Posterior cingulate gyrus (tissue), 11 donors: ENCODE measurements around the gene PTPRN2.
A peak's percentile ranks its signal among the peaks of the same experiment; 100 is the strongest.
"Not testable (repeated sequence)": the region's sequence is repeated elsewhere in the genome, so short reads cannot be mapped to it uniquely, and the experiment has no call there.

ENCODE experiments used
- DNase-seq, 10 donors: peaks; one replicate each; pipeline versions ENCODE4 v3.0.0 to v3.0.0-alpha.2; 2020 to 2021; ENCODE audit warnings: mixed read lengths in 3 of 10
- intact Hi-C: fragments of 100-400 bp; cut with DNase I; formaldehyde crosslinking; loops from one replicate; pipeline ENCODE4 v1.15.1; 2023

Gene PTPRN2

DNA sequence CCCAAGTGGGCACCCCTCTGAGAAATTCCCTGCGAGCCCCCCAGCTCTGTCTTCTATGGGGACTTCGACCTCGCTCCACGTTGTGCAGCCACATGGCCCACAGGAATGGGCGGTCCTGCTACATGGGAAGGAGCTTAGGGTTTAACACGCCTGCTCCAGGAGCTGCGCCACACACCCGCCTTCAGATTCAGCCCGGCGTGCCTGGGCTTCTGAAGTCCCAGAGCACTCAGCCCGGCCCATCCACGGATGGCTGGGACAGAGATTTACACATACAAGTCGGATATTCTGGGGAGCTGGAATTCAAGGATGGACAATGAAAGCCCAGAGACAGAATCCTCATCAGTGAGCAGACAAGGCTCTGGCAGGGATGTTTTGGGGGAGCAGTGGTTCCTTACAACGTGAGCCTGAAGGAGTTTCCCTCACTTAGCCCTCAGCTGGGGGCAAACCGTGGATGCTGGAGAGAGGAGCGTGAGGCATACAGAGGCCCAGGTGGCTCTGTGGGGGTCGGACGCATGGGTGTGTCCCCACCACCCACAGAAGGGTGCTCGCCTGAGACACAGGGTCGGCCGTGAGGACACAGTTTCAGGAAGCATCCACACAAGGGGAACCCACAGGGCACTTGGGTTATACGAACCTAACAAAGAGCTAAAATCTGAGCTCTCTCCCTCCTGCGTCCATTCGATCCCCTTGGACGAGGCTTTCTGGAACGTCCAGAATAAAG, 877.9 kb downstream of the PTPRN2 start:
- peak in 2 of 10 donors; percentile 58 to 70 for DNase-seq
- intact Hi-C loops, result no loop called here

DNA sequence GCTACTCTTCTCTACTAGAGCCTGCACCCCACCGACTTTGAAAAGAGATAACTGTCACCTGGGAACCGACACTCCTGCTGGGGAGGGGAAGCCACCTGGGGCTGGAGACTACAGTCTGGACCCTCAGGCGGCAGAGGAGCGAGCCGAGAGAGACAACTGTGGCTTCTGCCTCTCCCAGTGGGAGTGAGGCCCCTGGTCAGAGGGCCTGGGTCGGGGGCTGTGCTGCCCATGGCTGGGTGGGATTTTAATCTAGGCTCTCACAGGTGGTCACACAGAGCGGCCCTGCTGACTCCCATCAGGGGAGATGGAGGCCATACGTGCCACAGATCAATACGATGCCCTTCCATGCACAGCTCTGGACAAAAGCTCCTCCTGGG, 878.7 kb downstream of the PTPRN2 start:
- intact Hi-C loops, result no loop called here
- DNase-seq, result peak in 2 of 10 donors; percentile 51 to 54

DNA sequence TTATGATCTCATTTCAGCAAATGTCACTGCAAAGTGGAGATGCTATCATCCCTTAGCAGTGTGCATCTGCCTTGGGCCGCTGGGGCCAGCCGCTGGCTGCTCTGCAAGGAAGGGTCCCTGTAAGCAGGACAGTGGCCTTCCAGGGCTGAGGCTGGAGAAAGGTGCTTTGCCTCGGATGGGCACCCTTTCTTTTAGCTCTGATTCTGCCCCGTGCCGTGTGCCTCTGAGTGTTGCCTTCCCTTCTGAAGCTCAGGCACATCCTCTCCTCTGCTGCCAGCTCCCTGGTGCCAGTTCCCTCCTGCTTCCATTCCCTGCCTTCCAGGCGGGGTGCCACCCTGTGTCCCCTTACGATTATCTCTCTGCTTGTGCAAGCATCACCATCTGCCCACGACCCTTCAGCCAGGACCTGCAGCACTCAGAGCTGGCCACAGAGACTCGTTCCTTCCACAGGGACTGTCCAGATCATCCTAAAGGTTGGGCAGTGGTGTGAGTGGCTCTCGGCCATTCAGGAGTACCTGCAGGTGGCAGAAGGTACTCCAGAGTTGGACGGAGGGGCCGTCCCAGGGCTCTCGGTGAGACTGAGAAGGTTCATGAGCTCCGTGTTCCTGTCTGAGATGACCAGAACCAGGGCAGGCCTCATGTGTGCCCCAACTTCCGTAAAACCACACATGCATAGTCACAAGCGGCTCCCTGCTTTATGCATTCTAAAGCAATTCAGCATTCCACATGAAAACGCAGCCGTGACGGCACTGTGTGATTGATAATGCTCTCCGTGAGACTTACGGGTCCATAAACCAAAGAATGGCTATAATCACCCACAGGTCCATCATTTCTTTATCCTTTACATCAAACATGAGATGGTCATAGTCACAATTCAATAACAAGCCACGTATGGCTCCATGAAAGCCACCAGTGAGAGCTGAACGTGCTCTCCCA, 879.4 kb downstream of the PTPRN2 start:
- peak in 2 of 10 donors; percentile 65 to 71 for DNase-seq
- intact Hi-C loops, result no loop called here

DNA sequence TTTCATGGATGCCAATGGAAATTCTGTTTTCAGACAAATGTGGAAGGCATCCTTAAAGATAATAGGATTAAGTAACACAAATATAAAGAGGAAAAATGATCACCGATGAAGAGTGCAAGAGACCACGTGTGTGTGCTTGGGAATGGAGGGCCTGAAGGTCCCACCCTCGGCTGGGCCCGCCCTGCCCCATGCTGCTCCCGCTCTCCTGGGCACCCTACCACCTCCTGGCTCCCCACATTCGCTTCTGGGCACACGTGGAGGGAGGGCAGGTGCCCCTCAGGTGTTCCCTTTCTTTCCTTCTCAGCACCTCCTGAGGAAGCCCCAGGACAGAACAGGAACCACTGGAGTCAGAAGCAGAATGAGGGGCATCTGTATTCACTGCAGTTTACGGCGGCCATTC, 883.3 kb downstream of the PTPRN2 start:
- peak in 1 of 10 donors; percentile 34 for DNase-seq
- intact Hi-C loops, result no loop called here

DNA sequence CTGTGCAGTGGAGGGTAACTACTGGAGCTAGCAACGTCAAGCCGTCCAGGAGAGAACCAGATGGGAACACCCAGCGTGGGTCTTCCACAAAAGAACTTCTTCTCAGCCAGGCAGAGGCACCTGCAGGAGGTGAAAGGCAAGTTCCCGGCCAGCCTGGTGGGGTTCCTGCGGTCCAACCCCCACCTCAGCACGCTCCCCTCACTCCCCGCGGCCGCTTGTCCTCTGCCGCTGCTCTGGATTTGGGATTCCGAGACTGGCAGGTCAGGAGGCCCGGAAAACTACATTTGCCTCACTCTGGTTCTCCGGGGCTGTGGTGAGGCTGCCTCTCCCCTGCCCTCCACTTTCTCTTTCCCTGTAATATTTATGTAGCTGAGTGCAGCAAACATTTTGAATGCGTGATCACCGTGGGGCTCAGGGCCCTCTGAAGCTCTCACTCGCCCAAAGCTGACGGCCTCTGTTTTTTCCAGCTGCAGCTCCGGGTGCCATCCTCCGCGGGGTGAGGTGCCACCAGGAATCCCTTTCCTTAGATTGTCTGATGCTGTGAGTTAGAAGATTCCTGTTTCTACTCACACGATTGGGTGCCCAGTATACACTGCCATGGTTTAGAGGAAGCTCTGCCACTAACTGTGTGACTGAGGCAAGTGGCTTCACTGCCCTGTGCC, 884.0 kb downstream of the PTPRN2 start:
- intact Hi-C loops, result no loop called here
- peak in 3 of 10 donors; percentile 9 to 50 (median 47) for DNase-seq

DNA sequence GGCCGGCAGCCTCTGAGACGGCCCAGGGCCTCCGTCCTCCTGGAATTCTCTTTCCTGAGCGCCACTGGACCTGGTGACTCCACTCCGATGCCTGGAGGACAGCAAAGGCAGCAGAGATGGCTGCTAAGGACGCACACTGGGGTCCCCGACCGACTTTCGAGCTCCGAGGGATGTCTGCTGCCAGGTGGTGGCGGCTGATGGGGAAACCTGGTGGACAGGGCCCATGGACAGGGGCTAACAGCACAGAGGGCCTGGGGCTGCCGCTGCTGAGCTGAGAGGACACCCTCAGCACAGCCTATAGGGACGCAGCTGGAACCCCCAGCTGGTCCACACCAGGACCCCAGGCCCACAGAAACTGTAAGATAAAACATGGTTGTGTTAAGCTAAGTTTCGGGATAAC, 884.5 kb downstream of the PTPRN2 start:
- peak in 3 of 10 donors; percentile 2 to 81 (median 59) for DNase-seq
- intact Hi-C loops, result no loop called here

DNA sequence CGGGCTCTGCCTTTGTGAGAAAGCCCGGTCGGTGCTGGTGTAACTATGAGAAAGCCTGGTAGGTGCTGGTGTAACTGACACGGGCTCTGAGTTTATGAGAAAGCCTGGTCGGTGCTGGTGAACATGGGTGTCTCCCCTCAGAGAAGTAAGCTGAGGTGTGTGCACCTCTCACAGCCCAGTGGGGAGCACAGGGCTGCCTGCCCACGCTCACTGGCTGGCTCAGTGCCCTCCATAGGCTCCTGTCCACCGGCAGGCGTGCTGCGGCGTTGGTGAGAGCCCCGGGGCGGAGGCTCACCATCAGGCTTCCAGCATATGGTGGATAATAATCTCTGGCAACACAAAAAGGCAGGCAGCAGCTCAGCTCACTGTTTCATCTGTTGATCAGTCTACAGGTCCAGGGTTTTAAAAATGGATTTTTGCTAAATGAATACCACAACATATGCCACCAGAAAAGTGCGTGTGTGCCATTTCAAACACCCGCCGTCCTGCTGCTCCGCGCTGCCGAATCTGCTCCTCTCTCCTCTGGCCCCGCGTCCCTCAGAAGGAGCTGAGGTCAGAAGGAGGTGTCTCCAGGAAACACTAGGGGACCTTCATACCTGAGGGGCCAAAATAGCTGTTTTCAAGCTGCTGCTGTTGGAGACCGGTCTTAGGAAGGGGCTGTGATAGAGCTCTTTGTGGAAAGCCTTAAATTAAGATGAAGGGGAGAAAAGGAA, 885.2 kb downstream of the PTPRN2 start:
- peak in 4 of 10 donors; percentile 14 to 89 (median 50) for DNase-seq
- intact Hi-C loops, result no loop called here

DNA sequence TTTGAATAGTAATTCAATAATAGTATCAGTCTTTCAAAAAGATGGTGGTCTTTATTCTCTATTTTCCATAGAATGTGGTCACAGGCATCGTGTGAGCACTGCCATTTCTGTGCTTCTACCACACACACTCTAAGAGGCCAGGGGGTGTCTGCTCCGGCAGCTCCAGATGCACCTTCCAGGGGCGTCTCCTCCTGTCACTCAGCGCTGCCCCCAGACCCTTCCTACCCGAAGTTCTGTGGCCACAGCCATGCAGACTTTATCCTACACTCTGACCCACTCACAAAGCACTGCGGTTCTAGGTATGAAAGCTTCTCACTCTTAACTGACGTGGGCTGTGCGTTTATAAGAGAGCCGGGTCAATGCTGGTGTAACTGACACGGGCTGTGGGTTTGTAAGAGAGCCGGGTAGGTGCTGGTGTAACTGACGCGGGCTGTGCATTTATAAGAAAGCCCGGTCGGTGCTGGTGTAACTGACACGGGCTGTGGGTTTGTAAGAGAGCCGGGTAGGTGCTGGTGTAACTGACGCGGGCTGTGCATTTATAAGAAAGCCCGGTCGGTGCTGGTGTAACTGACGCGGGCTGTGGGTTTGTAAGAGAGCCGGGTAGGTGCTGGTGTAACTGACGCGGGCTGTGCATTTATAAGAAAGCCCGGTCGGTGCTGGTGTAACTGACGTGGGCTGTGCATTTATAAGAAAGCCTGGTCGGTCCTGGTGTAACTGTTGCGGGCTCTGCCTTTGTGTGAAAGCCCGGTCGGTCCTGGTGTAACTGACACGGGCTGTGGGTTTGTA, 886.0 kb downstream of the PTPRN2 start:
- intact Hi-C loops, result not testable (repeated sequence)
- peak in 1 of 10 donors; percentile 42 for DNase-seq

DNA sequence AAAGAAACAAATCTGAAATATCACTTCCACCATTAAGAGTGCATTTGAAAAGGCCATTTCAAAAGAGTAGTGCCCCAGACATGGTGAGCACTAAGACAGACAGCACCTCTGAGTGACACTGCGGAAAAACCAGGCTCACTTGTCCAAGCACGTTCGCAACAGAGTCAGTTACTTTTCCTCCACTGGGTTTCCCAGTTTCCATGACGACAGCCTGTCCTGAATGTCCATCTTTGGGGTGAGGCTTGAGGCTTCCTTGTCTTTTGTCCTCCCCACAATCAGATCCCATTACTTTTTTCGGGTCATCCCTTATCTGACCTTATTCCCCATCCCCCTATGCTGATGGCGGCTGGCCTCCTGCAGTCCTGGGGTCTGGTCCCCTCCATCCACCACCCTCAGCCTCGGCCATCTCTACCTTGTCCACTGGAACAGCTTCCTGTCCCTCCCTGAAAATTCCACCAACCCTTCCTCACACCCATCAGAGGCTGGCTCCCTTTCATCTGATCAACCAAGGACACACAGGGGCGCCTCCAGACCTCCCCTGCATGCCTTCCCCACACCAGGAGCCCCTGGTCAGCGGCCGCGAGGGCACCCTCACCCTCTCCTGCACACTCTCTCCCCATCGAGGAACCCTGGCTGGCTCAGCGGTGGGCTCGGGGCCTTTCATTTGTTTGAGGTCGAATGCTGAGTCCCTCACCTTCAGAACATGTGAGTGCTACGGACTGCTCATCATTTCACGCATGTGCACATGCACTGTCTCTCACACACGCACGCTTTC, 887.2 kb downstream of the PTPRN2 start:
- DNase-seq, result peak in 3 of 10 donors; percentile 6 to 53 (median 25)
- intact Hi-C loops, result no loop called here

DNA sequence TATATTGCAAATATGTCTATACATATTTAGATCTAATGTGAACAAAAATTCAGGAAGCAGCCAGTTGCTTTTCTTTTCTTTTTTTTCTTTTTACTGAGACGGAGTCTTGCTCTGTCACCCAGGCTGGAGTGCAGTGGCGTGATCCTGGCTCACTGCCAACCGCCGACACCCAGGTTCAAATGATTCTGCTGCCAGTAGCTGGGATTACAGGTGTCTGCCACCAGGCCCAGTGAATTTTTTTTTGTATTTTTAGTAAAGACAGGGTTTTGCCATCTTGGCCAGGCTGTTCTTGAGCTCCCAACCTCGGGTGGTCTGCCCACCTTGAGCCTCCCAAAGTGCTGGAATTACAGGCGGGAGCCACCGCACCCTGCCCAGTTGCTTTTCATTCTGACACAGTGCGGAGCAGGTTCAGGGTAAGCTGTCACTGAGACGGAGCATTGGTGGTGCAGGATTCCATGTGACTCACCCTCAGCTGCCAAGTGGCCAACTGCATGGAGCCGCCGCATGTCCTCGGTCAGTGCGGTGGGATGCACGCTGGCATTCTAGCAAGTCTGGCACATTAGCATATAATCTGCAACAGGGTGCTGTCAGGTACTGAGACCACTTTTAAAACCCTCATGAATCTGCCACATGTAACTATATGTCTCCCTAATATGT, 888.1 kb downstream of the PTPRN2 start:
- peak in 1 of 10 donors; percentile 58 for DNase-seq
- intact Hi-C loops, result no loop called here

DNA sequence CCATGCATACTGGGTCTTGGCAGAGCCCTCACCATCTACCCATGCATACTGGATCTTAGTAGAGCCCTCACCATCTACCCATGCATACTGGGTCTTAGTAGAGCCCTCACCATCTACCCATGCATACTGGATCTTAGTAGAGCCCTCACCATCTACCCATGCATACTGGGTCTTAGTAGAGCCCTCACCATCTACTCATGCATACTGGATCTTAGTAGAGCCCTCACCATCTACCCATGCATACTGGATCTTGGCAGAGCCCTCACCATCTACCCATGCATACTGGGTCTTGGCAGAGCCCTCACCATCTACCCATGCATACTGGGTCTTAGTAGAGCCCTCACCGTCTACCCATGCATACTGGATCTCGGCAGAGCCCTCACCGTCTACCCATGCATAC, 890.3 kb downstream of the PTPRN2 start:
- DNase-seq, intact Hi-C loops: not testable (repeated sequence)

DNA sequence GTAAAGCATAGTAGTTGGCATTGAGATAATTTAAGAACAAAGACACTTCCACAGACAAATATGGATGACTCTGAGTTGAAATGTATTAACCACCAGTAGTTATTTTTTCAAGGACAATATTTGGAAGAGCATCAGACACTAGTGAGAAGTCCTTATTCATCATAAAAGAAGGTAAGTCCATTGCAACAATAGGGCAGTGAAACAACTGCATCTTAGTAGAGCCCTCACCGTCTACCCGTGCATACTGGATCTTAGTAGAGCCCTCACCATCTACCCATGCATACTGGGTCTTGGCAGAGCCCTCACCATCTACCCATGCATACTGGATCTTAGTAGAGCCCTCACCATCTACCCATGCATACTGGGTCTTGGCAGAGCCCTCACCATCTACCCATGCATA, 892.0 kb downstream of the PTPRN2 start:
- intact Hi-C loops, DNase-seq: not testable (repeated sequence)

DNA sequence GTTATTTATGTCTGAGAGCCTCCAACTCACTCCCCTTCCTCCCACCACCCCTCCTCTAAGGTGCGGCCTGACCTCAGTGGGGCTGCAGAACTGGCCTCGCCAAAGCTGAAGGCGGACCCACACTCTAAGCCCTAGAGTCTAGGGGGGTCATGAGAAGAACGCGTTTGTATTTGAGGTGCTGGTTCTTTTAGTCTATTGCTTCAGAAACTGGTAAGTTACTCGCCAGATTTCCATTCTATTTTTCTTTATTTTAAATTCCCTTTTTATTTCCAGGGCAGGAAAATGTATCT, 893.3 kb downstream of the PTPRN2 start:
- intact Hi-C loops, result no loop called here
- peak in 1 of 10 donors; percentile 74 for DNase-seq

DNA sequence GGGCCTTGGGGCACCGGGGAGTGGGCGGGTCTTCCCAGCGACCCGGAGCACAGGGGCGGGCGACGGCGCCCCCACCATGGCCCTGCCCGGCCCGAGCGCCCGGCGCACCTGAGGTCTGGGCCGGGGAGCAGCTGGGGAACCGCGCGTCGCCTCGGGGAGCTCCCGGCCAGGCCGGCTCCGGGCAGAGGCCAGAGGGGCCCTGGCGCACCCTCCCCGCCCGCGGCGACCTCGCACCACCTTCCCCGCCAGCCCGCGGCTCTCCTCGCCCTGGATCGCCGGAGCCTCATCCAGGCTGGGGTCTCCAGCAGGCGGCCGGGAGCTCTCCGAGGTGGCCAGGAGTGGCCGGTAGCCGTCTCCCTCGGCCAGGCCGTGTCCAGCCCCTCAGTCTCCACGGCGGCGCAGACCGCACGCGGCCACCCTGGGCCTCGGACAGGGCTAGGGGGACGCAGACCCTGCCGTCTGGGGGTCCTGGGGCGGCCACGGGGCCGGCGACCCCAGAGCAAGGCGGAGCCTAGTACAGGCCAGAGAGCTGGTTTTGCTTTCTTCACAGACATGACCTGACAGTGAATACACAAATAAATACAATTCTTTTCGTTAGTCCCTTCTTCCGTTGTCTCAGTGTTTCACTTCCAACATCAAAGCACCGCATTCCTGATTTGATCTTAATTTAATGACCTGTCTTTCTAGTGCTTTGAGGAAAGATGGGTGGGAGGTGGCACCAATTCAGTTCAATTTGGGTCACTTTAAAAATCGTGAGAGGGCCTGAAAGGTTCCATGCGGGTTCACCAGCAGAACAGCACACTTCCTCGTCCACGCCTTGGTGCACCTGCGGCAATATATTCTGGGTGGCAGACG, 893.9 kb downstream of the PTPRN2 start:
- intact Hi-C loops, result no loop called here
- DNase-seq, result peak in 2 of 10 donors; percentile 60 to 77

DNA sequence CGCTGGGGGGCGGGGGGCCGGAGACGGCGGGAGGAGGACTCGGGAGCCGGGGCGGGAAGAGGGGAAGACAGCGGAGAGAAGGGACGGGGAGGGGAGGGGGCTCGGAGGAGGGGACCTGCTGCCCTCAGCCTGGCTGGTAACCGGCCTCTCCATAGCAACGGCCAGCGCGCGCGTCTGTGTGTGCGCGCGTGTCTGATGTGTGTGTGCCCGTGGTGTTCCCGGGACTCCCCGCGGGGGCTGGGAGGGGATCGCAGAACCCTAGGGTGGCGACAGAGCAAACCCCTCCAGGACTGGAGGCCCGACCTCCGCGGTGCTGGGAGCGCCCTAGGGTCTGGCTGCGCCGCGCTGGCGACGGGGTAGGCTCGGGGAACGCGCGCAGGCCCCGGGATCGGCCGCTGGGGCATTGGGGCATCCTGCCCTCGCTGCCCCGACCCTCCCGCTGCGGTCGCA, 894.5 kb downstream of the PTPRN2 start:
- peak in 4 of 10 donors; percentile 5 to 83 (median 68) for DNase-seq

DNA sequence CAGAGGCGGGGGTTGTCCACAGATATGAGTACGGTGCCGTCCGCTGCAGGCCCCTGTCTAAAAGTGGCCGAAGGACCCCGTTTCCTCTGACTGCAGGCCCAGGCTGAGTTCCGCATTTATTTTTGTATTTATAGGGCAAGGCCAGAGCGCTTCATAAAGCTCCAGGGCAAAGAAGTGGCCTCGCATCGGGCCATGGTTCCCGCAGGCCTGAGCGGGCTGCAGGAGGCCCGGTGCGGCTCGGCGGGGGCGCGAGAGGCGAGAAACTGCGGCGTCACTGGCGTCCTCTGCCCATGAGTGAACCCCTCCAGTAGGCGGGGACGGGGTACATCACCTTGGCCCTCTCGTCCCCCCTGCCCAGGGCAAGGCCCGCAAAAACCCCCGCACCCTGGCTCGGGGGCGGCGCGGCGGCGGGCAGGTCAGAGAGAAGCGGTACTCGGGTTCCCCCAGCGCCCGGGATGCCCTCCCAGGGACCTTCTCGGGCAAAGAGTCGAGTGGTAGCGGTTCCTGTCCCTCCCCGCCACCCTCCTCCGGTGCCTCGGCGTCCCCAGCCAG, 895.1 kb downstream of the PTPRN2 start:
- peak in 4 of 10 donors; percentile 14 to 81 (median 72) for DNase-seq
- intact Hi-C loops, result no loop called here

More for the DNA sequence above, 894.5 kb downstream of the PTPRN2 start:
- intact Hi-C loops, result no loop called here
